Glomerular endothelial cell (primary cell): Measurements from ENCODE around the gene ZMPSTE24. TPM values are rescaled to one million over a fixed set of nuclear protein-coding genes. Genes with fewer than 3 reads are reported as not detected.
"Not testable (repeated sequence)": the region's sequence is repeated elsewhere in the genome, so short reads cannot be mapped to it uniquely, and the experiment has no call there.

Source experiments
- DNase-seq: peaks from one replicate; pipeline ENCODE4 v3.0.0-alpha.2; 2011; ENCODE audit warnings: low read depth, low spot score; ENCODE audit errors: extremely low read depth
- total RNA-seq: library from RNA; depleted of rRNA; stranded (reverse); fragments of >200 nt; gene quantifications from 2 replicates; pipeline ENCODE4 v1.2.3, GENCODE V29; 2015

Gene ZMPSTE24
- total RNA-seq: 45.0 and 45.6 TPM in 2 replicates

GRCh38 chr1:40257688-40258444 lies at the start of gene ZMPSTE24:
Gene ZMPSTE24, plus strand, starts transcription at chr1:40258236. Its CDS starts 36 bp downstream, at chr1:40258272.
- DNase-seq: peak; percentile 83

GRCh38 chr1:40210511-40211204 lies 47.4 kb upstream of the ZMPSTE24 start:
- no peak for DNase-seq

- DNase-seq: no peak
These were observed 39.7 kb upstream of the ZMPSTE24 start for GRCh38 chr1:40218333-40218732.

DNA sequence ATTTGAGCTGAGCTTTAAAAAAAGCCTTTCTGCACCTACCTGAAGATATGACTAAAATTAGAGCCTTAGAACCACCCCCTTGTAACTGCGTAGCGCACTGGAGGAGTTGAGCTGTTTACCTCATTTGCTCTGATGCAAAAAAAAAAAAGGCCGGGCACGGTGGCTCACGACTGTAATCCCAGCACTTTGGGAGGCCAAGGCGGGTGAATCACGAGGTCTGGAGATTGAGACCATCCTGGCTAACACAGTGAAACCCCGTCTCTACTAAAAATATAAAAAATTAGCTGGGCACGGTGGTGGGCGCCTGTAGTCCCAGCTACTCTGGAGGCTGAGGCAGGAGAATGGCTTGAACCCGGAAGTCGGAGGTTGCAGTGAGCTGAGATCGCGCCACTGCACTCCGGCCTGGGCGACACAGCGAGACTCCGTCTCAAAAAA lies 36.5 kb upstream of the ZMPSTE24 start:
- DNase-seq: not testable (repeated sequence)

DNA sequence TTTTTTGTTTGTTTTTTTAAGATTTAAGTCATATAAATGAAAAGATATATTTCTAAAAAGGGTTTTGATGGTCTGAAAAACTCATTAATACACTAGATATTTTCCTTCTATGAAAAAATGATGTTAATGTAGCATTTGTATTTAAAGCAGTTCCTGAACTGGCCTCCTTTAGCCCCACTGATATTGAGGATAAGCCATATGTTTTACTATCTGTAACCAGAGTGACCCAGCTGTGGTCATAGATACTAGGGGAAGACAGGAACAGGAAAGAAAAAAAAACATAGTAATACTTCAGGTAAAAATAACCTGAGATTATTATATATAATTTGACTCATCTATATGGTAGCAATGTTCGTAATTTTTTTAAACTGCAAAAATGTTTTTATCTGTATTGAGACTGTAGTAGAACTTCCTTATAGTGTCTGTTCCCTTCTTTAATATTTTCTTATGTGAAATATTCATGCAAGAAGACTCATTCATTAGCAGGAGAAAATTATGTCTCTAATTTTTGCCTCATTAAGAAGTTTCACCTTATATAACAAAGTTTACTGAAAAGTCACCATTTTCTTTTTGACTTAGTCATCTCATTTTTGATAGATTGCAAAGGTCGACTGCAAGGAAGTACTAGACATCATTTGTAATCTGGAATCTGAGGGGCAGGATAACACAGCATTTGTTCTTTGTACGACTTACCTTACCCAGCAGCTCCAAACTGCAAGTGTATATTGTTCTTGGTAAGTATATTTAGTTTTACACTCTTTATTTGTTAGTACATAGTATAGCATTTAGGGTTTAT lies 35.9 kb upstream of the ZMPSTE24 start:
- DNase-seq: no peak

GRCh38 chr1:40224040-40224439 lies 34.0 kb upstream of the ZMPSTE24 start:
- no peak for DNase-seq

GRCh38 chr1:40226192-40226591 lies 31.8 kb upstream of the ZMPSTE24 start:
- DNase-seq: no peak

- DNase-seq: no peak
These were observed 25.6 kb upstream of the ZMPSTE24 start for GRCh38 chr1:40232444-40232843.

- no peak for DNase-seq
These were observed 18.4 kb upstream of the ZMPSTE24 start for GRCh38 chr1:40239626-40240025.

DNA sequence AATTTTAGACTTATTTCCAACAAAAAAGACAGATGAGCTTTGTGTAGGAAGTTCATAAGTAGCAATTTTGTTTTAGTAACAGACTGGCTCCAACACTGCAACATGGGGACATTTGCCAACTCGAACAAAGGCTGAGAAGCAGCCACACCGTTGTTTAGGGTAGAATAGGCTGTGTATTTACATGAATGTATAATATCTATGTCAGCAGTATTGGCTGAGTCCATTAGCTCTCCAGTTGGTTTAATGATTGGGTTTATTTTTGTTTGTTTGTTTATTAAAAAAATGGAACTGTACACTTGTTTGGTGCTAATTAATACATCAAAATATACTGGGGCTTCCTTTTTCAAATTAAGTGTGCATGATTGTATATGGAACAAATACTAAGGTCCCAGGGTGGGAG lies 17.6 kb upstream of the ZMPSTE24 start:
- no peak for DNase-seq

DNA sequence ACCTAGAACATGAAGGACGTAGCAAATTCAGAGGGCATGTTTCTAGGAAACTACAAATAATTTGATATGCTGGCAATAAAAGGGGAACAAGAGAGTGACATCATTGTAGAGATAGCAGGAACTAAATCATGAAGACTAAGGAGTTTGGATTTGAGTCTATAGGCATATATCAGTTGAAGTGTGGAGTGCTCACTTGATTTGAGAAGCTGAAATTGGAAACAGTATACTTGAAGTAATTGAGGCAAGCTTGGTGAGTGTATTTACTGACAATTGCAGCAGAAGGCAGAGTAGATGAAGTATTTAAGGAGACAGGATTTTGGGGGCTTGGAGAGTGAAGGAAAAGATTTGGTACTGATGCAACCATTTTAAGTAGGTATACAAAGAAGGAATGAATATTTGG lies 16.7 kb upstream of the ZMPSTE24 start:
- DNase-seq: no peak

DNA sequence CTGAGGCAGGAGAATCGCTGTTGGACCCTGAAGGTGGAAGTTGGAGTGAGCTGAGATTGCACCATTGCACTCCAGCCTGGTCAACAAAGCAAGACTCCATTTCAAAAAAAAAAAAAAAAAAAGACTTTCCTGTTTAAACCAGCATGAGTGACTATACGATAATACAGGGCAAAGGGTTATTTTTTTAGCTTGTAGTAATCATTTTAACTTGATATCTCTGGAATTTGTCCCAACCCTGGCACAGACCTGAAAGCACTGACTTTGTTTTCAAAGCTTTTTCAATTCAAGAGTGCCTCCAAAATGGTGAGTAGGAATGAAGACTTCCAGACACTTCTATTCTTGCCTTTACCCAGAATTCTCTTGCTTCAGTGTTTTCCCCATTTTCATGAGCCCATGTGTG lies 14.7 kb upstream of the ZMPSTE24 start:
- no peak for DNase-seq

DNA sequence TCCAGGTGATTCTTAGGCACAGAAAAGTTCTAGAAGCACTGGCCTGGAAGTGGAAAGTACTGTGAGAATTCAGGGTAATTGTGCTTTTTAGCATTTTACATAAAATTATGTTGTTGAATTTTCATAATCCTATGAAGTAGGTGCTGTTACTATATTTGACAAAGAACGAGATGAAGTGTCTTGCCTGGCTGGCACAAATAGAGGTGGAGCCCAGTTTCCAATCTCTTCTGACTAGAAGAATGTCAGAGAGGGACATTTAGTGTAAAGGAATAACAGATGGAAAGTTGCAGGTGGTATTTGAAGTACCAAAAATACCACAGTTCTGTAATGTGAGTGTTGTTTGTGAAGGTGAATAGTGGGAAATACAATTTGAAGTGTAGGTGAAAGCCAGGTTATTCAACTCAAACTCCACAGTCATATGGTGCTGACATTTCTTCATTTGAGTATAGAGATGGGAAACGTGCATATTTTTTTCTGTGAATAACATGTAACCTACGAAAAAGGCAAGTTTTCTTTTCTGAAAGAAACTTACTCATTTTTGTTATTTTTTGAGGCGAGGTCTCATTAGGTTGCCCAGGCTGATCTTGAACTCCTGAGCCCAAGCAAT lies 13.8 kb upstream of the ZMPSTE24 start:
- DNase-seq: no peak

DNA sequence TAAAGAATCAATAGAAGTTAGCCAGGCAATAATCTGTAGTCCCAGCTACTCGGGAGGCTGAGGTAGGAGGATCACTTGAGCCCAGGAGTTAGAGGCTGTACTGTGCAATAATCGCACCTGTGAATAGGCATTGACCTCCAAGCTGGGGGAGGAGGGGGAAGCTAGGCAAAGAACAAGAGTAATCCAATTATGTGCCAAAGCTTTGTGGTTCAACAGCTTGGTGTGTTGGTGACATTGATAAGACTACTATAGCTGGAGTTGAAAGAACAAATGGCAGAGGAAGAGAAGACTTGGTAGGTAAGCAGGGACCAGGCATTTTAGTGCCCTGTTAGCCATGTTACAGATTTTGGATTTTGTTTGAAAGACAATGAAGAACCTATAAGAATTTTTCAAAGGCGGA lies 12.3 kb upstream of the ZMPSTE24 start:
- DNase-seq: no peak

- no peak for DNase-seq
These were observed 10.4 kb upstream of the ZMPSTE24 start, which contains the start of gene TMCO2 for GRCh38 chr1:40247655-40248054. Gene TMCO2, plus strand, starts transcription at chr1:40247937. Its CDS starts 57 bp downstream, at chr1:40247994.

DNA sequence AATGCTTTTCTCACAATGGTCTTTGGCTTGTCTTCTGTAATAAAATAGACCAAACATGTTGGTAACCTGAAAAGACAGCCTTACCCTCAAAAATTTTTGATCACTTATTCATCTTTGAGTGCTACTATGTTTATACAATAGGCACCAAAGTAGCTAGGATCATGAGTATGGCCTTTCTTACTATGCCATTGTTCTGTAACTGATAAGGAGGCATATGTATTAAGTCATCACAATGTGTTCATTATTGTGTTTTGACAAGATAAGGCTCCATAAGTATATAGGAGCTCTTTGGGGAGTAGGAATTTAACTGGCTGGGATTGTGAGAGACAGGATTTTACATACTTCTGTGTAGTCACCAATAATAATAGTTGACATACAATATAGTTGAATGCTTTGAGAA lies 9.6 kb upstream of the ZMPSTE24 start:
- peak; percentile 27 for DNase-seq

DNA sequence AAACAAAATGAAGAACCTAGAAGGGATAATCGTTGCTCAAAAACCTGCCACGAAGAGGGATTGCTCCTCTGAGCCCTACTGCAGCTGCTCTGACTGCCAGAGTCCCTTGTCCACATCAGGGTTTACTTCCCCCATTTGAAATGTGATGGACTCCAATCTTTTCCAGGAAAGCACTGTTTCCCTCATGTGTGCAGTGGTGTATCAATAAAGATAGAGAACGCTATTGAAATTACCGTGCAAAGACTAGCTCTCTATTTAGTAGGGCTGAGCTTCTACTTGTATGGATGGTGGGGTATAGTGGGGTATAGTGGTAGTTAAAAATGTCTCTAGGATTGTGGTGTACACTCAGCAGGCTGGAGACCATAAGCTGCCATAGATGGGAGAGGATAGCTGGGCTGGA lies 6.6 kb upstream of the ZMPSTE24 start:
- DNase-seq: no peak

DNA sequence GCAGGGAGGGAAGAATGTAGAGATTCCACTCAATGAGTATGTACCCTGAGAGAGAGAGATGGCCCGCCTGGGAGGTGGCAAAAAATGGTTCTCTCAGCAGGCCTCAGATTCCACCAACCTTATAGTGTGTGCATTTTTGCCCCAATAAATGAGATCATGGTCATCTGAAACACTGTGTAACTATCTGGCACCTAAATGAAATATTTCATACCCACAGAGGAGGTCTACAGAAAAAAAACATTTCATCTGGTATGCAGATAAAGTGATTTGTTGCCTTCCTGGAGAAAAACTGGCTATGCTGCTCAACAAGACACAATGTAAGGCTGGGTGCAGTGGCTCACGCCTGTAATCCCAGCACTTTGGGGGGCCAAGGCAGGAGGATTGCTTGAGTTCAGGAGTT lies 5.4 kb upstream of the ZMPSTE24 start:
- no peak for DNase-seq

DNA sequence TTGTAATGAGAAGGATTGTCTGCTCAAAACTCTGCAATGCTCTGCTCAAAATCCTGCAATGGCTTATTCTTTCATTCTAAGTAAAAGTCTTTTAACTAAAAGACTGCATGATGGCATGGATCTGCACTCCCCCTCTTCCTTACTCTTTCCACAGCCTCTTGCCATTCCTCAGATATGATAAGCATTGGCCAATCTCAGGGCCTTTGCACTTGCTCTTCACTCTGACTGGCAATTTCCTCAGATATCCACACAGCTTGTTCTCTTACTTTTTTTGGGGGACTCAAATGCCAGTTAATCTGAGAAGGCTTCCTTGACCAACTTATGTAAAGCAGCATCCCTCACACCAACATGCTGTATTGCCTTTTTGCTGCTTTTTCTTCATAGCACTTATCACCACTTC lies 2.8 kb upstream of the ZMPSTE24 start:
- DNase-seq: no peak

- DNase-seq: no peak
These were observed 1.5 kb upstream of the ZMPSTE24 start for GRCh38 chr1:40256401-40257084.
